ENCODE data around the gene CYP4F3. TPM values are rescaled to one million over a fixed set of nuclear protein-coding genes. Genes with fewer than 3 reads are reported as not detected.
"Not testable (repeated sequence)": the region's sequence is repeated elsewhere in the genome, so short reads cannot be mapped to it uniquely, and the experiment has no call there.

Gene CYP4F3
- total and polyA plus RNA-seq, 2 of the 13 experiments (the other 11 are each of a cell fraction or from before 2014, with no cell fraction given) = 17.8 to 22.8 TPM

GRCh38 chr19:15640294-15640903 lies at the start of gene CYP4F3 (continued):
- no peak for TF ChIP-seq SRY (CRISPR knock-in tag; IDR thresholded peaks at IDR 0.05)
- no peak for TF ChIP-seq ZNF614 (CRISPR knock-in tag; IDR thresholded peaks at IDR 0.05; ENCODE audit: borderline replicate concordance)
- TF ChIP-seq MTA1 (CRISPR knock-in tag; IDR thresholded peaks at IDR 0.05; ENCODE audit: borderline replicate concordance) = no peak
- TF ChIP-seq PHF21A (CRISPR knock-in tag; IDR thresholded peaks at IDR 0.05) = peak; percentile 38; the same call in 1 of the 2 replicates
- no peak for TF ChIP-seq CREB3 (CRISPR knock-in tag; IDR thresholded peaks at IDR 0.05)
- TF ChIP-seq NPAS2 (CRISPR knock-in tag; IDR thresholded peaks at IDR 0.05; ENCODE audit: borderline replicate concordance) = no peak

GRCh38 chr19:15591796-15592195 lies 48.9 kb upstream of the CYP4F3 start:
- Histone ChIP-seq H3K27ac (ENCODE audit: extremely low read length, insufficient read depth, low read length) (no peak overlapping the region), H3K27me3 (ENCODE audit: control insufficient read depth in 1 of 2, insufficient read depth in 2 of 2, low read length in 2 of 2) (no peaks in the 10 kb centered on the region; a peak in 1 of 5 replicates), H3K36me3 (replicated peaks in 1 of 2; ENCODE audit: control insufficient read depth in 1 of 2, insufficient read depth in 2 of 2, low read length in 2 of 2) (no peaks in the 10 kb centered on the region), H3K9me3 (ENCODE audit: low read length) (no peaks in the 10 kb centered on the region), H3K4me3 (replicated peaks in 1 of 3; ENCODE audit: insufficient read depth in 1 of 3, low read depth in 2 of 3, low read length in 3 of 3) (no peak overlapping the region), H3K4me2 (ENCODE audit: low read depth, low read length) (no peak overlapping the region), H3K4me1 (ENCODE audit: insufficient read depth, low read length) (peaks cover 11% of the 10 kb centered on the region), H3K79me2 (ENCODE audit: insufficient read depth, low read length) (no peaks in the 10 kb centered on the region), H4K20me1 (ENCODE audit: insufficient read depth, low read length) (no peaks in the 10 kb centered on the region), H3K9ac (ENCODE audit: insufficient read depth, low read depth, low read length) (no peak overlapping the region), H2AFZ (ENCODE audit: low read length) (no peak overlapping the region)
- in situ Hi-C loops (cut with HindIII; ENCODE audit: extremely low pct_ligation_motif_present, low pct_unique_long_range_greater_than_20kb) = no loop called here
- no peak for FAIRE-seq
- no peak for DNase-seq (ENCODE audit: low spot score)
- intact Hi-C loops (cut with micrococcal nuclease; ENCODE audit: unreplicated experiment) = no loop called here
- no peak for TF ChIP-seq NR1H2 (CRISPR knock-in tag; IDR thresholded peaks at IDR 0.05; ENCODE audit: borderline replicate concordance, low read depth)
- peak; percentile 91; the same call in 1 of the 2 replicates for TF ChIP-seq ZNF790 (CRISPR knock-in tag; IDR thresholded peaks at IDR 0.05; ENCODE audit: borderline replicate concordance)
- no peak for ATAC-seq
- ChIA-PET POLR2A (no interaction called here), CTCF (ENCODE audit: low intra/inter-chr PET ratio, low total read pairs) (no interaction called here)
- BruUV-seq (replicated peaks) = no TSS peak
- WGBS (ENCODE audit: low lambda C conversion rate) = 4% methylated on average over 4 of the region's 4 CpGs

- 0% methylated on average over 5 of the region's 5 CpGs for WGBS (ENCODE audit: low lambda C conversion rate)
- H3K9me3 ChIP-seq (ENCODE audit: low read length); intact Hi-C loops (cut with micrococcal nuclease; ENCODE audit: unreplicated experiment); H3K9ac ChIP-seq (ENCODE audit: insufficient read depth, low read depth, low read length); H3K36me3 ChIP-seq (replicated peaks in 1 of 2; ENCODE audit: control insufficient read depth in 1 of 2, insufficient read depth in 2 of 2, low read length in 2 of 2); DNase-seq (ENCODE audit: low spot score); H2AFZ ChIP-seq (ENCODE audit: low read length); in situ Hi-C loops (cut with HindIII; ENCODE audit: extremely low pct_ligation_motif_present, low pct_unique_long_range_greater_than_20kb); POLR2A ChIA-PET; FAIRE-seq; H4K20me1 ChIP-seq (ENCODE audit: insufficient read depth, low read length); H3K79me2 ChIP-seq (ENCODE audit: insufficient read depth, low read length); ATAC-seq; H3K4me3 ChIP-seq (replicated peaks in 1 of 3; ENCODE audit: insufficient read depth in 1 of 3, low read depth in 2 of 3, low read length in 3 of 3); H3K27me3 ChIP-seq (ENCODE audit: control insufficient read depth in 1 of 2, insufficient read depth in 2 of 2, low read length in 2 of 2); CTCF ChIA-PET (ENCODE audit: low intra/inter-chr PET ratio, low total read pairs); H3K27ac ChIP-seq (ENCODE audit: extremely low read length, insufficient read depth, low read length); H3K4me2 ChIP-seq (ENCODE audit: low read depth, low read length); BruUV-seq (replicated peaks): not testable (repeated sequence)
- peaks cover 11% of the 10 kb centered on the region for H3K4me1 ChIP-seq (ENCODE audit: insufficient read depth, low read length)
Observed at GRCh38 chr19:15592506-15592905, 48.2 kb upstream of the CYP4F3 start.

GRCh38 chr19:15593766-15594165 lies 46.9 kb upstream of the CYP4F3 start:
- H3K27ac ChIP-seq (ENCODE audit: extremely low read length, insufficient read depth, low read length); FAIRE-seq; H3K9me3 ChIP-seq (ENCODE audit: low read length); H3K4me3 ChIP-seq (replicated peaks in 1 of 3; ENCODE audit: insufficient read depth in 1 of 3, low read depth in 2 of 3, low read length in 3 of 3); DNase-seq (ENCODE audit: low spot score); H4K20me1 ChIP-seq (ENCODE audit: insufficient read depth, low read length); BruUV-seq (replicated peaks); in situ Hi-C loops (cut with HindIII; ENCODE audit: extremely low pct_ligation_motif_present, low pct_unique_long_range_greater_than_20kb); POLR2A ChIA-PET; H3K36me3 ChIP-seq (replicated peaks in 1 of 2; ENCODE audit: control insufficient read depth in 1 of 2, insufficient read depth in 2 of 2, low read length in 2 of 2); H3K9ac ChIP-seq (ENCODE audit: insufficient read depth, low read depth, low read length); H2AFZ ChIP-seq (ENCODE audit: low read length); ATAC-seq; H3K79me2 ChIP-seq (ENCODE audit: insufficient read depth, low read length); H3K4me2 ChIP-seq (ENCODE audit: low read depth, low read length); CTCF ChIA-PET (ENCODE audit: low intra/inter-chr PET ratio, low total read pairs); H3K27me3 ChIP-seq (ENCODE audit: control insufficient read depth in 1 of 2, insufficient read depth in 2 of 2, low read length in 2 of 2); intact Hi-C loops (cut with micrococcal nuclease; ENCODE audit: unreplicated experiment): not testable (repeated sequence)
- 3% methylated on average over 4 of the region's 4 CpGs for WGBS (ENCODE audit: low lambda C conversion rate)
- H3K4me1 ChIP-seq (ENCODE audit: insufficient read depth, low read length) = peaks cover 11% of the 10 kb centered on the region

All from HepG2 (cell line).